ENCODE measurements around the gene PGAM2.
A peak's percentile ranks its signal among the peaks of the same experiment; 100 is the strongest.

The PGAM2 gene

GRCh38 chr7:44079331-44080021 is 14.1 kb upstream of the PGAM2 start:
- TF ChIP-seq CTCF (conservative IDR thresholded peaks at IDR 0.05; ENCODE audit: low read depth), result no peak
- ChIA-PET POLR2A (ENCODE audit: low non-redundant PET) (interaction anchor here (0.6 kb wide), 1 partner anchor 47 kb away, joined by 4 read pairs; no protein-coding TSS in a partner anchor), CTCF (no interaction called here)
- H3K27ac ChIP-seq, result peak overlapping the region; percentile 94
- DNase-seq (ENCODE audit: low spot score), result no peak

- TF ChIP-seq CTCF (conservative IDR thresholded peaks at IDR 0.05; ENCODE audit: low read depth), result no peak
- ChIA-PET CTCF (no interaction called here), POLR2A (ENCODE audit: low non-redundant PET) (no interaction called here)
- peak overlapping the region; percentile 94 for H3K27ac ChIP-seq
- DNase-seq (ENCODE audit: low spot score), result no peak
Observed at GRCh38 chr7:44078521-44078920, 13.2 kb upstream of the PGAM2 start.

- DNase-seq (ENCODE audit: low spot score), result no peak
- H3K27ac ChIP-seq, result peak overlapping the region; percentile 94
- POLR2A ChIA-PET (ENCODE audit: low non-redundant PET), result no interaction called here
- CTCF ChIA-PET, result no interaction called here
- no peak for TF ChIP-seq CTCF (conservative IDR thresholded peaks at IDR 0.05; ENCODE audit: low read depth)
Observed at GRCh38 chr7:44077681-44078091, 12.3 kb upstream of the PGAM2 start.

- POLR2A ChIA-PET (ENCODE audit: low non-redundant PET), result no interaction called here
- H3K27ac ChIP-seq, result peak overlapping the region; percentile 94
- DNase-seq (ENCODE audit: low spot score), result no peak
- TF ChIP-seq CTCF (conservative IDR thresholded peaks at IDR 0.05; ENCODE audit: low read depth), result no peak
- CTCF ChIA-PET, result no interaction called here
Observed at GRCh38 chr7:44077061-44077460, 11.7 kb upstream of the PGAM2 start.

- DNase-seq (ENCODE audit: low spot score), result no peak
- ChIA-PET CTCF (no interaction called here), POLR2A (ENCODE audit: low non-redundant PET) (interaction anchor here (0.6 kb wide), 1 partner anchor 12 kb away, joined by 6 read pairs; no protein-coding TSS in a partner anchor)
- peak overlapping the region; percentile 94 for H3K27ac ChIP-seq
- TF ChIP-seq CTCF (conservative IDR thresholded peaks at IDR 0.05; ENCODE audit: low read depth), result no peak
Observed at GRCh38 chr7:44076101-44076895, 10.9 kb upstream of the PGAM2 start.

- no peak for DNase-seq (ENCODE audit: low spot score)
- TF ChIP-seq CTCF (conservative IDR thresholded peaks at IDR 0.05; ENCODE audit: low read depth), result no peak
- CTCF ChIA-PET, result no interaction called here
- POLR2A ChIA-PET (ENCODE audit: low non-redundant PET), result interaction anchor here (0.6 kb wide), 1 partner anchor 13 kb away, joined by 6 read pairs; no protein-coding TSS in a partner anchor
- peak overlapping the region; percentile 94 for H3K27ac ChIP-seq
Observed at GRCh38 chr7:44075296-44076075, 10.1 kb upstream of the PGAM2 start.
